Measurements from ENCODE around the gene GDF7.

DNA sequence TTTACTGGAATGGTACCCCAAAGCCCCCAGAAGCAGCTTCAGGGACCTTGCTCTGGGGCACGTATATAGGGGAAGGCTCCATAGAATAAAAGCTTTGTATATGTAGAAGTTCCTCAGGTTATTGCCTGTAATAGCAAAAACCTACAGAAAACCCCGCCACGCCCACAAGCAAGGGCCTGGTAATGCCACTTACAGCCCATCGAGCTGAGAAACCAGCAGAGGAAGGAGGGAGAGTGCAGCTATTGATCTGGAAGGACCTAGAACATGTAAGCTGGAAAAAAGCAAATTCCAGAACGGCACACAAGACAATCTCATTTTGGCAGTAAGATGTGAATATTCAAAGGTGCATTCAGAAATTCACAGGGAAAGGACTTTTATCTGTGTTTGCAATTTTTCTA lies 31.8 kb upstream of the GDF7 start:
- TF ChIP-seq CTCF (IDR thresholded peaks at IDR 0.05) (no peak), POLR2AphosphoS5 (IDR thresholded peaks at IDR 0.05) (no peak), POLR2A (IDR thresholded peaks at IDR 0.05) (no peak)
